ENCODE measurements around the gene OR1N2.

Gene OR1N2

GRCh38 chr9:122538757-122539156 lies 14.2 kb upstream of the OR1N2 start:
- no peaks in the 10 kb centered on the region for H3K9me2 ChIP-seq (replicated peaks; ENCODE audit: insufficient read depth, low read length)
- no peaks in the 10 kb centered on the region for H3K27me3 ChIP-seq (replicated peaks; ENCODE audit: insufficient read depth, low read length)
- TF ChIP-seq EZH2phosphoT487 (IDR thresholded peaks at IDR 0.05; ENCODE audit: low read length) (no peak), CTCF (IDR thresholded peaks at IDR 0.05; ENCODE audit: low read length) (no peak), EZH2 (optimal IDR thresholded peaks at IDR 0.05; ENCODE audit: low read depth, low read length) (no peak)
- H3K4me3 ChIP-seq (ENCODE audit: low read length): no peak overlapping the region
- H3K36me3 ChIP-seq (replicated peaks; ENCODE audit: insufficient read depth, low read length): no peaks in the 10 kb centered on the region
- no peak overlapping the region for H3K9ac ChIP-seq (ENCODE audit: low read length)
- no peaks in the 10 kb centered on the region for H3K79me2 ChIP-seq (ENCODE audit: low read length)
- no peak overlapping the region for H3K27ac ChIP-seq (ENCODE audit: low read length)
- no peak for DNase-seq
- no peak overlapping the region for H3K4me2 ChIP-seq (ENCODE audit: low read depth, low read length)
- no peak overlapping the region for H2AFZ ChIP-seq (ENCODE audit: low read length)
- no peaks in the 10 kb centered on the region for H4K20me1 ChIP-seq (ENCODE audit: insufficient read depth, low read length)
- no peaks in the 10 kb centered on the region for H3F3A ChIP-seq (ENCODE audit: insufficient read depth, low read length)
- no peaks in the 10 kb centered on the region for H3K4me1 ChIP-seq (ENCODE audit: low read length)
- H3K9me3 ChIP-seq (replicated peaks; ENCODE audit: insufficient read depth, low read length): no peaks in the 10 kb centered on the region

- DNase-seq: no peak
- Histone ChIP-seq H3K4me1 (ENCODE audit: low read length) (no peaks in the 10 kb centered on the region), H3K27ac (ENCODE audit: low read length) (no peak overlapping the region), H3K36me3 (replicated peaks; ENCODE audit: insufficient read depth, low read length) (no peaks in the 10 kb centered on the region), H3K9ac (ENCODE audit: low read length) (no peak overlapping the region), H3K4me3 (ENCODE audit: low read length) (no peak overlapping the region), H2AFZ (ENCODE audit: low read length) (no peak overlapping the region), H3K9me2 (replicated peaks; ENCODE audit: insufficient read depth, low read length) (no peaks in the 10 kb centered on the region), H3F3A (ENCODE audit: insufficient read depth, low read length) (no peaks in the 10 kb centered on the region), H3K9me3 (replicated peaks; ENCODE audit: insufficient read depth, low read length) (no peaks in the 10 kb centered on the region), H3K27me3 (replicated peaks; ENCODE audit: insufficient read depth, low read length) (no peaks in the 10 kb centered on the region), H3K4me2 (ENCODE audit: low read depth, low read length) (no peak overlapping the region), H4K20me1 (ENCODE audit: insufficient read depth, low read length) (no peaks in the 10 kb centered on the region), H3K79me2 (ENCODE audit: low read length) (no peaks in the 10 kb centered on the region)
- TF ChIP-seq CTCF (IDR thresholded peaks at IDR 0.05; ENCODE audit: low read length): no peak
Measured at GRCh38 chr9:122546196-122546595, 6.7 kb upstream of the OR1N2 start.

- no peak overlapping the region for H3K9ac ChIP-seq (ENCODE audit: low read length)
- H3K9me2 ChIP-seq (replicated peaks; ENCODE audit: insufficient read depth, low read length): no peaks in the 10 kb centered on the region
- TF ChIP-seq EZH2phosphoT487 (IDR thresholded peaks at IDR 0.05; ENCODE audit: low read length): no peak
- TF ChIP-seq CTCF (IDR thresholded peaks at IDR 0.05; ENCODE audit: low read length): no peak
- no peak for TF ChIP-seq EZH2 (optimal IDR thresholded peaks at IDR 0.05; ENCODE audit: low read depth, low read length)
- no peaks in the 10 kb centered on the region for H3K36me3 ChIP-seq (replicated peaks; ENCODE audit: insufficient read depth, low read length)
- H3K4me2 ChIP-seq (ENCODE audit: low read depth, low read length): no peak overlapping the region
- no peak overlapping the region for H2AFZ ChIP-seq (ENCODE audit: low read length)
- no peak overlapping the region for H3K4me3 ChIP-seq (ENCODE audit: low read length)
- no peaks in the 10 kb centered on the region for H3K79me2 ChIP-seq (ENCODE audit: low read length)
- H3K27ac ChIP-seq (ENCODE audit: low read length): no peak overlapping the region
- no peaks in the 10 kb centered on the region for H3K4me1 ChIP-seq (ENCODE audit: low read length)
- H3K9me3 ChIP-seq (replicated peaks; ENCODE audit: insufficient read depth, low read length): no peaks in the 10 kb centered on the region
- no peaks in the 10 kb centered on the region for H4K20me1 ChIP-seq (ENCODE audit: insufficient read depth, low read length)
- no peaks in the 10 kb centered on the region for H3F3A ChIP-seq (ENCODE audit: insufficient read depth, low read length)
- no peaks in the 10 kb centered on the region for H3K27me3 ChIP-seq (replicated peaks; ENCODE audit: insufficient read depth, low read length)
- DNase-seq: no peak
Measured at GRCh38 chr9:122551371-122551770, 1.5 kb upstream of the OR1N2 start.

GRCh38 chr9:122561446-122561845 lies 8.5 kb downstream of the OR1N2 start:
- TF ChIP-seq CTCF (IDR thresholded peaks at IDR 0.05; ENCODE audit: low read length) (no peak), EZH2phosphoT487 (IDR thresholded peaks at IDR 0.05; ENCODE audit: low read length) (no peak), EZH2 (optimal IDR thresholded peaks at IDR 0.05; ENCODE audit: low read depth, low read length) (no peak)
- Histone ChIP-seq H3K4me1 (ENCODE audit: low read length) (no peaks in the 10 kb centered on the region), H3K27ac (ENCODE audit: low read length) (no peak overlapping the region), H3F3A (ENCODE audit: insufficient read depth, low read length) (no peaks in the 10 kb centered on the region), H3K4me3 (ENCODE audit: low read length) (no peak overlapping the region), H3K79me2 (ENCODE audit: low read length) (no peaks in the 10 kb centered on the region), H3K9me2 (replicated peaks; ENCODE audit: insufficient read depth, low read length) (no peaks in the 10 kb centered on the region), H3K36me3 (replicated peaks; ENCODE audit: insufficient read depth, low read length) (no peaks in the 10 kb centered on the region), H2AFZ (ENCODE audit: low read length) (no peak overlapping the region), H3K9me3 (replicated peaks; ENCODE audit: insufficient read depth, low read length) (no peaks in the 10 kb centered on the region), H4K20me1 (ENCODE audit: insufficient read depth, low read length) (no peaks in the 10 kb centered on the region), H3K9ac (ENCODE audit: low read length) (no peak overlapping the region), H3K4me2 (ENCODE audit: low read depth, low read length) (no peak overlapping the region), H3K27me3 (replicated peaks; ENCODE audit: insufficient read depth, low read length) (no peaks in the 10 kb centered on the region)
- no peak for DNase-seq

All from MM.1S (cell line).